Epithelial cell of esophagus (primary cell): ENCODE measurements around the gene CSNK2B.

Experiments
- DNase-seq: peaks from one replicate; pipeline ENCODE4 v3.0.0; 2010; ENCODE audit warnings: low read depth
- H3K4me3 ChIP-seq: 2 replicates; pipeline ENCODE4 v1.5.1; 2011; ENCODE audit warnings: mild to moderate bottlenecking, low read length, control low read depth
- TF ChIP-seq, protein P1 (sequence below): IDR thresholded peaks from 2 replicates; pipeline ENCODE4 v1.5.1; 2011; ENCODE audit warnings: low read depth, mild to moderate bottlenecking, low read length, control low read depth, inconsistent platforms; ENCODE audit not compliant: insufficient read depth; ENCODE audit errors: missing control alignments

Gene CSNK2B

GRCh38 chr6:31622684-31623091 is 43.2 kb upstream of the CSNK2B start:
- peak; percentile 76 for DNase-seq
- H3K4me3 ChIP-seq, result peak overlapping the region; percentile 82
- TF ChIP-seq, protein P1, sequence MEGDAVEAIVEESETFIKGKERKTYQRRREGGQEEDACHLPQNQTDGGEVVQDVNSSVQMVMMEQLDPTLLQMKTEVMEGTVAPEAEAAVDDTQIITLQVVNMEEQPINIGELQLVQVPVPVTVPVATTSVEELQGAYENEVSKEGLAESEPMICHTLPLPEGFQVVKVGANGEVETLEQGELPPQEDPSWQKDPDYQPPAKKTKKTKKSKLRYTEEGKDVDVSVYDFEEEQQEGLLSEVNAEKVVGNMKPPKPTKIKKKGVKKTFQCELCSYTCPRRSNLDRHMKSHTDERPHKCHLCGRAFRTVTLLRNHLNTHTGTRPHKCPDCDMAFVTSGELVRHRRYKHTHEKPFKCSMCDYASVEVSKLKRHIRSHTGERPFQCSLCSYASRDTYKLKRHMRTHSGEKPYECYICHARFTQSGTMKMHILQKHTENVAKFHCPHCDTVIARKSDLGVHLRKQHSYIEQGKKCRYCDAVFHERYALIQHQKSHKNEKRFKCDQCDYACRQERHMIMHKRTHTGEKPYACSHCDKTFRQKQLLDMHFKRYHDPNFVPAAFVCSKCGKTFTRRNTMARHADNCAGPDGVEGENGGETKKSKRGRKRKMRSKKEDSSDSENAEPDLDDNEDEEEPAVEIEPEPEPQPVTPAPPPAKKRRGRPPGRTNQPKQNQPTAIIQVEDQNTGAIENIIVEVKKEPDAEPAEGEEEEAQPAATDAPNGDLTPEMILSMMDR, result no peak

GRCh38 chr6:31624070-31624469 is 41.8 kb upstream of the CSNK2B start:
- no peak overlapping the region for H3K4me3 ChIP-seq
- TF ChIP-seq, protein P1, result no peak
- no peak for DNase-seq

DNA sequence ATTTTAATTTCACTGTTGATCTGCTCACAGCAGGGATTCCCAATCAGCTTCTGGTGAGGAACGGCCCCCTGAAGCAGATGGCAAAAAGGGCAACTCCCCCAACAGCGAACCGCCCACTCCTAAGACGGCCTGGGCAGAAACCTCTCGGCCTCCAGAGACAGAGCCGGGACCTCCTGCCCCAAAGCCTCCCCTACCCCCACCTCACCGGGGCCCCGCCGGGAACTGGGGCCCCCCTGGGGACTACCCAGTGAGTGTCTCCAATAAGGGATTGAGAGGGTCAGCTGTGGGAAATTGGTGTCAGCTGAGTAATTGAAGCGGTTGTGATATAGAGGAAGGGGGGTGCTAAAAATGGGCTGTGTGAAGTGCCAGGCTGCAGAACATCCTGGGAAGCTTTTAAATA is 38.9 kb upstream of the CSNK2B start:
- DNase-seq, result no peak
- no peak overlapping the region for H3K4me3 ChIP-seq
- TF ChIP-seq, protein P1, result no peak

GRCh38 chr6:31627690-31628287 is 38.1 kb upstream of the CSNK2B start:
- TF ChIP-seq, protein P1, result no peak

GRCh38 chr6:31629014-31629413 is 36.9 kb upstream of the CSNK2B start:
- no peak overlapping the region for H3K4me3 ChIP-seq
- TF ChIP-seq, protein P1, result no peak
- no peak for DNase-seq

More at GRCh38 chr6:31627690-31628287, 38.1 kb upstream of the CSNK2B start:
- no peak overlapping the region for H3K4me3 ChIP-seq
- no peak for DNase-seq

- DNase-seq, result peak; percentile 33
- no peak overlapping the region for H3K4me3 ChIP-seq
- TF ChIP-seq, protein P1, result no peak
Measured at GRCh38 chr6:31630177-31630934, 35.5 kb upstream of the CSNK2B start.

GRCh38 chr6:31631209-31631608 is 34.7 kb upstream of the CSNK2B start:
- no peak overlapping the region for H3K4me3 ChIP-seq
- DNase-seq, result no peak
- TF ChIP-seq, protein P1, result no peak
